Uterus (tissue), 2 donors: ENCODE results near the gene L1TD1.
"Not testable (repeated sequence)": the region's sequence is repeated elsewhere in the genome, so short reads cannot be mapped to it uniquely, and the experiment has no call there.

Experiments used
- POLR2A ChIP-seq, 2 donors: fragments of 450-650 bp; IDR thresholded peaks; one replicate each; pipeline ENCODE4 v1.6.1; 2016; ENCODE audit warnings: antibody characterized with exemption in 2 of 2, mild to moderate bottlenecking in 1 of 2, moderate library complexity in 1 of 2
- TF ChIP-seq, protein P1 (sequence below), 4 experiments: fragments of 200-600 bp in 2 of 4; fragments of 450-650 bp in 2 of 4; sonication (generic) in 2 of 4; IDR thresholded peaks; one replicate each; pipeline ENCODE4 v1.5.1; 2016 to 2019; ENCODE audit warnings: antibody characterized with exemption in 4 of 4, mild to moderate bottlenecking in 2 of 4, moderate library complexity in 1 of 4

DNA sequence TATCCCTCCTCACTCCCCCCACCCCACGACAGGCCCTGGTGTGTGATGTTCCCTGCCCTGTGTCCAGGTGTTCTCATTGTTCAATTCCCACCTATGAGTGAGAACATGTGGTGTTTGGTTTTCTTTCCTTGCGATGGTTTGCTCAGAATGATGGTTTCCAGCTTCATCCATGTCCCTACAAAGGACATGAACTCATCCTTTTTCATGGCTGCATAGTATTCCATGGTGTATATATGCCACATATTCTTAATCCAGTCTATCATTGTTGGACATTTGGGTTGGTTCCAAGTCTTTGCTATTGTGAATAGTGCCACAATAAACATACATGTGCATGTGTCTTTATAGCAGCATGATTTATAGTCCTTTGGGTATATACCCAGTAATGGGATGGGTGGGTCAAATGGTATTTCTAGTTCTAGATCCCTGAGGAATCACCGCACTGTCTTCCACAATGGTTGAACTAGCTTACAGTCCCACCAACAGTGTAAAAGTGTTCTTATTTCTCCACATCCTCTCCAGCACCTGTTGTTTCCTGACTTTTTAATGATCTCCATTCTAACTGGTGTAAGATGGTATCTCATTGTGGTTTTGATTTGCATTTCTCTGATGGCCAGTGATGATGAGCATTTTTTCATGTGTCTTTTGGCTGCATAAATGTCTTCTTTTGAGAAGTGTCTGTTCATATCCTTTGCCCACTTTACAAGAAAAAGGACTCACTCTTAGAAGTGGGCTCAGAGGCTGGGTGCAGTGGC lies 45.2 kb downstream of the L1TD1 start:
- TF ChIP-seq, protein P1, sequence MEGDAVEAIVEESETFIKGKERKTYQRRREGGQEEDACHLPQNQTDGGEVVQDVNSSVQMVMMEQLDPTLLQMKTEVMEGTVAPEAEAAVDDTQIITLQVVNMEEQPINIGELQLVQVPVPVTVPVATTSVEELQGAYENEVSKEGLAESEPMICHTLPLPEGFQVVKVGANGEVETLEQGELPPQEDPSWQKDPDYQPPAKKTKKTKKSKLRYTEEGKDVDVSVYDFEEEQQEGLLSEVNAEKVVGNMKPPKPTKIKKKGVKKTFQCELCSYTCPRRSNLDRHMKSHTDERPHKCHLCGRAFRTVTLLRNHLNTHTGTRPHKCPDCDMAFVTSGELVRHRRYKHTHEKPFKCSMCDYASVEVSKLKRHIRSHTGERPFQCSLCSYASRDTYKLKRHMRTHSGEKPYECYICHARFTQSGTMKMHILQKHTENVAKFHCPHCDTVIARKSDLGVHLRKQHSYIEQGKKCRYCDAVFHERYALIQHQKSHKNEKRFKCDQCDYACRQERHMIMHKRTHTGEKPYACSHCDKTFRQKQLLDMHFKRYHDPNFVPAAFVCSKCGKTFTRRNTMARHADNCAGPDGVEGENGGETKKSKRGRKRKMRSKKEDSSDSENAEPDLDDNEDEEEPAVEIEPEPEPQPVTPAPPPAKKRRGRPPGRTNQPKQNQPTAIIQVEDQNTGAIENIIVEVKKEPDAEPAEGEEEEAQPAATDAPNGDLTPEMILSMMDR (IDR thresholded peaks at IDR 0.05), result not testable (repeated sequence)
- not testable (repeated sequence) for TF ChIP-seq POLR2A (IDR thresholded peaks at IDR 0.05)
